GM12875 (cell line): ENCODE results near the gene PCSK6.

Experiments
- H3K4me3 ChIP-seq: one replicate; pipeline ENCODE4 v1.5.1; 2011; ENCODE audit warnings: low read depth, low read length, control low read depth
- CTCF ChIP-seq: IDR thresholded peaks from 2 replicates; pipeline ENCODE4 v1.5.1; 2011; ENCODE audit warnings: low read depth, mild to moderate bottlenecking, control low read depth, inconsistent platforms, low read length, moderate library complexity, borderline replicate concordance; ENCODE audit not compliant: insufficient read depth

The PCSK6 gene

GRCh38 chr15:101488300-101489164, 975 bp downstream of the PCSK6 start:
- H3K4me3 ChIP-seq: no peak overlapping the region
- no peak for TF ChIP-seq CTCF

- H3K4me3 ChIP-seq: no peak overlapping the region
- TF ChIP-seq CTCF: no peak
Measured at GRCh38 chr15:101486696-101487459, 2.6 kb downstream of the PCSK6 start.

GRCh38 chr15:101483462-101483861, 6.0 kb downstream of the PCSK6 start:
- no peak for TF ChIP-seq CTCF
- H3K4me3 ChIP-seq: no peak overlapping the region

- TF ChIP-seq CTCF: no peak
- no peak overlapping the region for H3K4me3 ChIP-seq
Measured at GRCh38 chr15:101482526-101483371, 6.8 kb downstream of the PCSK6 start.

- no peak for TF ChIP-seq CTCF
- H3K4me3 ChIP-seq: no peak overlapping the region
Measured at GRCh38 chr15:101481917-101482525, 7.5 kb downstream of the PCSK6 start.

- TF ChIP-seq CTCF: no peak
Measured at GRCh38 chr15:101481381-101481705, 8.2 kb downstream of the PCSK6 start.

More at GRCh38 chr15:101481381-101481705, 8.2 kb downstream of the PCSK6 start:
- no peak overlapping the region for H3K4me3 ChIP-seq
